HG03558 (cell line): ENCODE results near the gene SLC5A11.

Experiments
- ATAC-seq: cut with Tn5 transposase; IDR thresholded peaks from one replicate; pipeline ENCODE4 v1.9.1; 2021; ENCODE audit warnings: moderate number of reproducible peaks; ENCODE audit not compliant: unreplicated experiment; ENCODE audit errors: extremely low read depth

SLC5A11 gene

DNA sequence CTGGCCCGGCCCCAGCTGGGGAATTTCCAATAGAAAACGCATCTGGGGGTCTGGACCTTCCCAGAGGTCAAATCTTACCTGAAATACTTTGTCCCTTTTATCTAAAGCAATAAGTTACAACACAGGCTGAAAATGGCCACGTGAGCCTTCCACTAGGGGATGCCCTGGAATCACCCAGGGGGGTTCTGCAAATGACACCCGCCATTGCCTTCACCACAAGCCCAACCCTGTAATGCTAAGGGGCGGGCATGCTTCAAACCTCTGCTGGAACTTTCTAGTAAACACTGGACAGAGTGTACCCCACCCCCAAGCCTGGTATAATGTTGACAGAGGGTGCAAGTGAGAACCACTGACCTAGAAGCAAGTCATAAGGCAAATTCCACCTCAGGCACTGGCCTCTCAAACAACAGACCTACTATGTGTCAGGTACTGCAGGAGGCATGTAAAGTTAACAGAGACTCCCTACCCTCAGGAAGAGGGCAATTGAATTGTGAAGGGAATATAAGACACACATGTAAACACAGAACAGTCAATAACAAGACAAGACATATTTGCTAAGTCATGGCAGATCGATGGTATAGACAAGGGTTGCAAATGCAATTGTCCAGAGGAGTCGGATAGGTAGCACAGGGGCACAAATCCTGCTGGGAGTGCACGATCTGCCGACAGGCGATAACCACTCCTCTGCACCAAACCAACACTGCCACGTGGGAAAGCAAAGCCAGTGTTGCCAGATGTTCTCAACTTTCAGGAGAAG is 110.4 kb downstream of the SLC5A11 start:
- ATAC-seq: no peak

DNA sequence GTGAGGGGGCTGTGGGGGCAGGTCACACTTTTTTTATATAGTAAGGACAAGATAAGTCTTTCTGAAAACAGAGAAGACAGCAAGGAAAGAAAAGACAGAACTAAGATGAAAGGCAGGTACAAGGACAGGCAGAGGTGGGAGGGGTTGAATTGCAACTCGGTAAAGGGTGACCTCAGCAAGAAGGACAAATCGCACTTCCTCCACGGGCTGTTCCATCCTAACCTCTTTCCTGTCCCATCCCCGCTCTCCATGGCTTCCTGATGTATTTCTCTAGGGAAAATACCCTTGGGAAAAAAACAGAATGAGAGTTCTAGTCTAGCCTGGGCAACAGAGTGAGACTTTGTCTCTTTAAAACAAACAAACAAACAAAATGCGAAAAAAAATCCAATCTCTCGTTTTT is 112.1 kb downstream of the SLC5A11 start:
- ATAC-seq: no peak
